ENCODE data around the gene AGAP1. TPM values are rescaled to one million over a fixed set of nuclear protein-coding genes. Genes with fewer than 3 reads are reported as not detected.

Gene AGAP1
- polyA plus RNA-seq, 3 donors from 2014 or later = 0.18 to 2.3 (median 0.21) TPM

DNA sequence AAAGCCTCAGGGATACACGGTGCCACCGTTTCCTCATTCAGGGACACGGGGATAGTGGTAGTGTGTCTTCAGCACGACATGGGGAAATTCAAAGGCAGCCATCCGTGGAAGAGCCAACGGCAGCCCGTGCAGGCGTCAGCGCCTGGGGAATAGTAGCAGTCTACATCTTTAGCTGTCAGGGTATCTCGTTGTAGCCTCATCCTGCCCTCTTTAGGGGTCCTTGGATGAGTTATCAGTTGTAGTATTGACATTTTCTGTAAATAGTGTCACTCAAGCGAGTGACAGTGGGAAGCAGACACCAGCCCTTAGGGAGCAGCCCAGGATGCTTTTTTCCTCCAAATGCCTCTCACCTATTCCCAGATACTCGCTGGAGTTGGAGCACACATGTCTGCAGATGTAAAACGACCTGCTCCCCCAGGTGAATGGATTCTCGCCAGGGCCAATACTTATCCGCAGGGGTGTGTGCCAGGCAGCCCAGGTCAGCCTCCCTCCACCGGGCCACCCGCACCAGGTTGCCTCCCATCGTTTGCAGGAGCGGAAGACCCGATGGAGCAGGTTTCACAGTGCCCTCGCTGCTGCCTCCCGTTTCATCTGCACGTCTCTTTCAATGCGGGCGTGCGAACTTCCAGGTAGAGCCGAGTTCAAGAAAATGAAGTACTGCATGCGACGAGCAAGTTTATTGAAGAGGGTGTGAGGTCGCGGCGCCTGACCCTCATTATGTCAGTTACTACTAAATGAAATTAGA is 41.0 kb downstream of the AGAP1 start:
- no peaks in the 10 kb centered on the region for H3K4me1 Mint-ChIP-seq

DNA sequence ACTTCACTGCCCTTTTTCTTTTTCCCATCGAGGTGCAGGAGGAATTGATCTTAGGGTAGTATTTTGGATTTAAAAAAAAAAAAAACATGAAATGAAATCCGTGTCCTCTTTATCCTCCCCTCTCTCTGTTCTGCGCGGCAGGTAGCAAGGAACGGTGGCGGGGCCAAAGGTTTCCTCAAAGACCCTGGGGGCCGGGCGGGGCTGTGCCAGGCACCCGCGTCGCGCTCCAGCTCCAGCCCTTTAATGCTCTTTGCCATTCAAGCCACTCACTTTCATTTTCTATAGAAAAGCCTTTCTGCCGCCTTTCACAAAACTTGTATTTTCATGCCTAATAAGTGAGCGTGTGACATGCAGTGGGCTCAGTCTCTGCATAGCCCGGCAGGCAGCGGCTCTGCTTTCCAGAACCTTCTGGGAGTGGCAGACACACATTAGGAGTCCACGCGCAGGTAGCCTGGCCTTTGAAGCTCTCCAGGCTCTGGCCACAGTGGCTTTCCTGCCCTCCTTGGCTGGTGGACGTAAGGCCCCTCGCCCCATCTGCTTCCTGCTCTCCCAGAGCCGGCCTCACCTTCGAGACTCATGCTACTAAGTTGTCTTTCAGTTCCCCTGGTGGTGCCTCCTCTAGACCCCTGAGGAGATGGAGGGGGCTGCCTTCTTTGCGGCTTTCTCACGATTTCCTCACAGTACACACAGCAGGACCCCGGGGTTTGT is 41.7 kb downstream of the AGAP1 start:
- Mint-ChIP-seq H3K4me1 (no peaks in the 10 kb centered on the region), H3K9me3 (peaks cover 0 to 3% (median 0%) of the 10 kb centered on the region in 6 donors), H3K27ac (no peak overlapping the region), H3K36me3 (no peaks in the 10 kb centered on the region), H3K4me3 (no peak overlapping the region), H3K27me3 (ENCODE audit: low read depth in 3 of 3) (peaks cover 2 to 7% (median 4%) of the 10 kb centered on the region in 3 donors)
- DNase-seq = no peak

More for the DNA sequence above, 41.0 kb downstream of the AGAP1 start:
- H3K9me3 Mint-ChIP-seq = peaks cover 0 to 3% (median 0%) of the 10 kb centered on the region in 6 donors
- H3K27me3 Mint-ChIP-seq (ENCODE audit: low read depth in 3 of 3) = peaks cover 1 to 5% (median 4%) of the 10 kb centered on the region in 3 donors
- no peak overlapping the region for H3K4me3 Mint-ChIP-seq
- no peak for DNase-seq
- H3K36me3 Mint-ChIP-seq = no peaks in the 10 kb centered on the region
- no peak overlapping the region for H3K27ac Mint-ChIP-seq

DNA sequence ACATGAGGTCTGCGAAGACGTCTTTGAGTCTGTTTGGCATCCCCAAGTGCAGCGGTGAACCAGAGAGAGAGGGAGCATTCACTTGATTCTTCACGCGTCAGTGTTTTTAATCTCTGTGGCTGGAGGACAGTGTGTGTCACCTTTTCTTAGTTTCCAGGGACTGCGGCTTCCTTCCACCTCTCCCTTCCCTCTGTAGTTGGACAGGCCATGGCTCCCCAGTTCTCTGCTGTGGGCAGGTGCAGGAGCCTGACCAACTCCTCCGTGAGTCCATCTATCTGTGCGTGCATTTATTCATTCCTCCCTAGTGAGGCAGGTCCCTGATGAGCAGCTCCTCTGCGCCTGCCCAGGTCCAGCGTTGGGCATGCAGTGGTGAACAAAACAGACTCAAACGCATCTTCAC is 42.9 kb downstream of the AGAP1 start:
- H3K4me1 Mint-ChIP-seq = no peaks in the 10 kb centered on the region
- no peak for DNase-seq

DNA sequence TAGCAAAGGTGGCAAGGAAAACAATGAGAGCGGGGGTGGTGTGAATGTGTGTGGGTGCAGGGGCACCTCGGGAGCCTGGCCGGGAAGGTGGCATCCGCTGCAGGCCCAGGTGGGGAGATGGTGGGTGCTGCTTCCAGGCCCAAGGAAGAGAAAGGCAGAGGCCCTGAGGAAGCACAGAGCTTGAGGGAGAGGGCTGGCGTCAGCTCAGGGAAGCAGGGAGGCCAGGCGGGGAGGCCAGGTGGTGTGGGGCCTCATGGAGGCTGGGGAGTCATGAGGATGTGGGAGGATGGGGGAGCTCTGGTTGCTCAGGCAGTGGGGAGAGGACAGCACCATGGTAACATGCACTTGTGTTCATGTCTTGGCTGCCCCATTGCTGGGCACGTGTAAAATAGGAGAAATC is 43.3 kb downstream of the AGAP1 start:
- H3K4me1 Mint-ChIP-seq = no peaks in the 10 kb centered on the region
- no peak overlapping the region for H3K4me3 Mint-ChIP-seq
- H3K27ac Mint-ChIP-seq = no peak overlapping the region
- H3K9me3 Mint-ChIP-seq = peaks cover 0 to 3% (median 0%) of the 10 kb centered on the region in 6 donors
- H3K36me3 Mint-ChIP-seq = no peaks in the 10 kb centered on the region
- no peak for DNase-seq
- peaks cover 2 to 10% (median 7%) of the 10 kb centered on the region in 3 donors for H3K27me3 Mint-ChIP-seq (ENCODE audit: low read depth in 3 of 3)

More for the DNA sequence above, 42.9 kb downstream of the AGAP1 start:
- peaks cover 2 to 10% (median 5%) of the 10 kb centered on the region in 3 donors for H3K27me3 Mint-ChIP-seq (ENCODE audit: low read depth in 3 of 3)
- no peaks in the 10 kb centered on the region for H3K36me3 Mint-ChIP-seq
- no peak overlapping the region for H3K4me3 Mint-ChIP-seq
- H3K9me3 Mint-ChIP-seq = peaks cover 0 to 3% (median 0%) of the 10 kb centered on the region in 6 donors
- no peak overlapping the region for H3K27ac Mint-ChIP-seq

DNA sequence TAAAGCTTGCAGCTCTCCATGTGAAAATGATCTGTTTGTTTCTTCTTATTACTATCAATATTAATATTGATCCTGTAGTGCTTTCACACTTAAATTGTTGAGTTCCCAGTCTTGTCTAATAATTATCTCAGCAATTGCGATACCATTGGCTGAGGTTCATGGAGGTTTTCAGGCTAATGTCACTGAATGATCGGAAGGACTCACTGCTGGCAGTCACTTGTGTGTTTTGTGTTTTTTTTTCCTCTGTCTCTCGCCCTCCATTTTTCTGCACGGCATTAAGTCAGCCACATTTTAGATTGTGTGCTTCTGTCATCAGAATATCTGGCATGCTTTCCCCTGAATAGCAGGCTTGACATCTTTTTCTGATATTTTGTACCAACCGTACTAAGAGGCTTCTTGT is 43.7 kb downstream of the AGAP1 start:
- no peak overlapping the region for H3K27ac Mint-ChIP-seq
- H3K4me1 Mint-ChIP-seq = no peaks in the 10 kb centered on the region
- no peaks in the 10 kb centered on the region for H3K36me3 Mint-ChIP-seq
- no peak for DNase-seq
- H3K9me3 Mint-ChIP-seq = peaks cover 0 to 3% (median 0%) of the 10 kb centered on the region in 6 donors
- no peak overlapping the region for H3K4me3 Mint-ChIP-seq
- H3K27me3 Mint-ChIP-seq (ENCODE audit: low read depth in 3 of 3) = peaks cover 2 to 13% (median 7%) of the 10 kb centered on the region in 3 donors

DNA sequence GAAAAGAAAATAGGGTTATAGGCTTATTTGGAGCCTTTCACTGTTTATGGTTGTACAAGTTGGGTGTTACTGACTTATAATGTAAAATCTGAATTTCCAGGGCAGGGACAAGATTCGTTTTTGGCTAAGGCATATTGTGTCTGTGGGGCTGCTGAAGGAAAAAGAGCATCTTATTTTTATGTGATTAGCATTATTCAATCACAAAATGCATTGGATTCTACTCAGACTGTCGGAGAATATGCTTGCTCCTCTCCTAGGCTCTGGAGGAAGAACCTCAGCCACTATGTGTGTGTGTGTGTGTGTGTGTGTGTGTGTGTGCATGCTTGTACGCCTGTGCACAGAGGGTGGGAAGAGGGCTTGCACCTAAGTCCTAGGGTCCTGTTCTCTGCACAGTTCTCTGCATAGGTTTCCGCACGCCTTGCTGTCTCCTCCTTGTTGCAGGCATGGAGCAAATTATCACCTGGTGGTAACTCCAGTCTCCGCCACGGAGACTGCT is 44.3 kb downstream of the AGAP1 start:
- DNase-seq = no peak
- Mint-ChIP-seq H3K4me3 (no peak overlapping the region), H3K27ac (no peak overlapping the region), H3K36me3 (no peaks in the 10 kb centered on the region), H3K4me1 (no peaks in the 10 kb centered on the region), H3K9me3 (peaks cover 0 to 3% (median 0%) of the 10 kb centered on the region in 6 donors), H3K27me3 (ENCODE audit: low read depth in 3 of 3) (peaks cover 2 to 13% (median 7%) of the 10 kb centered on the region in 3 donors)

DNA sequence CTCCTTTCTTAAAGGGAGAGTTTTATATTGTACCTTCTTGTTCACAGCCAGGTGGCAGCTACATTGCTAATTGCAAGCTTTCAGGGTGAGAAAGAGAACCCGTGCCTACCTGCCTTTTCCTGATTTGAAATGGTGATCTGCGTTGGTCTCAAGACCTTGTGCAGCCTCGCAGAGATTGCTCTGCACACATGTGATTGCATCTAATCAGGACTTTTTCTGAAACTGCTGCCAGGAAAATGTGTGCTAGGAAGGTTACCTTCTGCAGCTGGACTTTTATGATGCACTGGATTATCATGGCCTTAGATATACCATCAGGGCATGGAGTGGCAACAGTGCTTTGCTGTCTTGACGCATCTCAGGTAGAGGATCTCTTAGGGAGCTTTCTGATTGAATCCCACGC is 45.1 kb downstream of the AGAP1 start:
- Mint-ChIP-seq H3K4me3 (no peak overlapping the region), H3K27me3 (ENCODE audit: low read depth in 3 of 3) (peaks cover 2 to 13% (median 7%) of the 10 kb centered on the region in 3 donors), H3K36me3 (no peaks in the 10 kb centered on the region), H3K27ac (no peak overlapping the region), H3K9me3 (peaks cover 0 to 3% (median 0%) of the 10 kb centered on the region in 6 donors), H3K4me1 (no peaks in the 10 kb centered on the region)
- DNase-seq = no peak

DNA sequence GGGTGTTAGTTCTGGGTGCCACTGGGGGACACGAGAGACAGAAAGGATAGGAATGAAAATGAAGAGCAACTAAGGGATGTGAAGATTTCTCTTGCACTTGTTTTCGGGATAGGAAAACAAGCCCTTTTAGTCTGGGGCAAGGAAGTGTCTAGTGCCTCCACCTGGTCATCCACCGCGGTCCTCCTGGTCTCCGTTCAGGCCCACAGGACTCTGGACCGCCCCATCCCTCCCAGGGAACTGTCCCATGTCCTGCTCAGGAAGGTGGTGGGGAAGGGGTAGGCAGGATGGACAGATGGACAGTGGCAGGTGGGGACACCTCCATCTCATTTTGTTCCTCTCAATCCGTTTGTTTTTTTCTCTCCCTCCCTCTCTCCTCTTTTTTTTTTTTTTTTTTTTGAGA is 45.9 kb downstream of the AGAP1 start:
- H3K4me1 Mint-ChIP-seq = no peaks in the 10 kb centered on the region
- no peak overlapping the region for H3K4me3 Mint-ChIP-seq
- no peaks in the 10 kb centered on the region for H3K36me3 Mint-ChIP-seq

DNA sequence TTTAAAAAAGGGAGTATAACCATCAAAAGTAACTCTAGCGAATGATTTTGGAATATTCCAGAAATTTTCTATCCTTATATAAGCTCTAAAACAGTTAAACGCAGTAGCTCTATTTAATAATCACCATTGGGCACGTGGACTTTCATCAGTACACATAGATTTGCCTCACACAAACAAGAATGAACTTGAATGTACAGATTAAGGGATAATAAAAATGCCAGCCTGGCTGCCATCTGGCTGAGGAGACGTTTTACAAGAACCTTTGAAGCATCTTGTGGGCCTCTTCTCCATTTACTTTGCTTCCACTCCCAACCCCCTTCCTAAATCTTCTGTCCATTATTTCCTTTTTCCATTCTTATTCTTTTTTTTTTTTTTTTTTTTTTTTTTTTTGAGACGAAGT is 47.2 kb downstream of the AGAP1 start:
- no peak overlapping the region for H3K4me3 Mint-ChIP-seq
- H3K27me3 Mint-ChIP-seq (ENCODE audit: low read depth in 3 of 3) = peaks cover 2 to 10% (median 7%) of the 10 kb centered on the region in 3 donors
- H3K4me1 Mint-ChIP-seq = no peaks in the 10 kb centered on the region

More for the DNA sequence above, 45.9 kb downstream of the AGAP1 start:
- H3K9me3 Mint-ChIP-seq = peaks cover 0 to 3% (median 0%) of the 10 kb centered on the region in 6 donors
- peaks cover 2 to 10% (median 7%) of the 10 kb centered on the region in 3 donors for H3K27me3 Mint-ChIP-seq (ENCODE audit: low read depth in 3 of 3)
- no peak for DNase-seq
- no peak overlapping the region for H3K27ac Mint-ChIP-seq

DNA sequence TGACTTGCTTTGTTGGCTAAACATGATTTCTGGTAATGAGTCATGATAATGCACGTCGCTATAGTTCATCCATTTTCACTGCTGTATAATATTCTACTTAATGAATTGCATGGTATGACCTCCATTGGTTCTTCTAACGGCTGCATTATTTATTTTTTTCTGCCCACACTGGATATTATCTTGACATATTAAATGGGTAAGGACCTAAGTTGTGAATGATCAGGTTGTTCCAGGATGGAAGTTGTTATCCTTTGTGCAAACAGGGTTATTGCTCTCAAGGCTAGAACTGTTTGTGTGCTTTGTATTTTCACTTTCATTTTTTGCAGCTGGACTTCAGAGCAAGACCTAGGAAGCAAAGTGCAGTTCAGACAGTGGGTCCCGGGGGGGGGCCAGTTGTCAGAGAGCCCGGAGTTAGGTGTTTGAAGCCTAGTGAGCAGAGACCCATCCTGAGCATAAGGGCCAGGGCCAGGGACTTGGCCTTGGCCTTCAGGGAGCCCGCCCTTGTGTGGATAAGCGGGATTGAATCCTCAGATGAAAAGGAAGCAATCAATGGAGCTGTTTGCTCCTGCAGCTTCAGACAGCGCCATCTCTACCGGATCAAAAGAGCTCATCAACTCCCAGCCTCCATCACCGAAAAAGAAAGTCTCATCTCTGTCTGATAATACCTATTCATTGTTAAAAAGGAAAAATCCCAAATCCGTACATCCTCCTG is 48.2 kb downstream of the AGAP1 start:
- Mint-ChIP-seq H3K36me3 (no peaks in the 10 kb centered on the region), H3K27ac (no peak overlapping the region), H3K4me1 (no peaks in the 10 kb centered on the region), H3K9me3 (peaks cover 0 to 3% (median 0%) of the 10 kb centered on the region in 6 donors), H3K4me3 (no peak overlapping the region), H3K27me3 (ENCODE audit: low read depth in 3 of 3) (peaks cover 4 to 7% (median 6%) of the 10 kb centered on the region in 3 donors)
- DNase-seq = no peak

More for the DNA sequence above, 47.2 kb downstream of the AGAP1 start:
- DNase-seq = no peak
- H3K9me3 Mint-ChIP-seq = peaks cover 0 to 3% (median 0%) of the 10 kb centered on the region in 6 donors
- H3K27ac Mint-ChIP-seq = no peak overlapping the region
- H3K36me3 Mint-ChIP-seq = no peaks in the 10 kb centered on the region

DNA sequence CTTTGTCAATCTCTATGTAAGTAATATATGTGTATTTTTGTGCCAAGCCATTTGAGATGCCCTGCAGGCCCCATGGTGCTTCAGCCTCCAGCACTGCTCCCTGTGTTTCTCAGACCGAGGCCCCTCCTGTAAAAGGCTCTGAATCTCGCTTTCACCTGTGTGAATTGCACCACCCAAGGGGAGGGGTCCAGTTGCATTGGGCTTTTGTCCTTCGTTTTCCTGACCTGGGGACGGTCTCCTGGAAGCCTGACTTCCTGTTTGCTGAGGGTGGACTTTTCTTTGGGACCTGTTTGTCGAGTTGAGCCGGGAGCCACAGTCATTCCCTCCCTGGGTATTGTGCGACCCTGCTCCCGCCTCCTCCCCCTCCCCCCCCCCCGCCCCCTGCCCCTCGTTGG is 48.9 kb downstream of the AGAP1 start:
- no peak for DNase-seq
- Mint-ChIP-seq H3K9me3 (peaks cover 0 to 3% (median 0%) of the 10 kb centered on the region in 6 donors), H3K36me3 (no peaks in the 10 kb centered on the region), H3K4me1 (no peaks in the 10 kb centered on the region), H3K27me3 (ENCODE audit: low read depth in 3 of 3) (peaks cover 4 to 7% (median 6%) of the 10 kb centered on the region in 3 donors), H3K27ac (no peak overlapping the region), H3K4me3 (no peak overlapping the region)

DNA sequence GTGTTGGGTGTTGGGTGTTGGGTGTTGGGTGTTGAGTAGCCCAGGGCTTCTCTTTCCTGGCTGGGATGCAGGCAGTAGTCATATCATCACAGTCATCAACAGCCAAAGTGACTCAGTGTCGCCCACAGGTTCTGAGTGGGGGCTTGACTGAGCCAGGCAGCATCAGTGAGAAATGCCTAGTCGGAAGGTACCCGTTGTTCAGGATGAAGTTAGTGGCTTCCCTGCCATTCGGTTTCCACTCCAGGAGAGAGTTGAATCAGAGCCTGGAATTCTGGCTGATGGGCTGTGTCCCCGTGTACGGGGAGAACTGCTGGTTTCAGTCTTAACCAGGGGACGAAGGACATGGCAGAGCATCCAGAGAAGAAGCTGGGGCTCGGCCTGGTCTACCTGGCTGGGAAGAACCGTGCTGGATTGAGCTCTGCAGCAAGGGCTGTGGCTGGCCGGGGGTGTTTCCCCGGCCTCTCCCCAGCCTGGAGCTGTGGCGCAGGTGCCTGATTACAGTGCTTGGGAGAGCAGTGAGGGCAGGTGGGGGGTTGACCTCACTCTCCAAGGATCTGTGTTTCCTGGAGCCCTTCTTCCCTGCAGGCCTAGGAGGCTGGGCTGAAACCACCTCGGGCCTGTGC is 49.4 kb downstream of the AGAP1 start:
- H3K9me3 Mint-ChIP-seq = peaks cover 0 to 2% (median 0%) of the 10 kb centered on the region in 6 donors
- H3K36me3 Mint-ChIP-seq = no peaks in the 10 kb centered on the region
- no peak for DNase-seq
- no peaks in the 10 kb centered on the region for H3K4me1 Mint-ChIP-seq
- H3K4me3 Mint-ChIP-seq = no peak overlapping the region
- no peak overlapping the region for H3K27ac Mint-ChIP-seq
- H3K27me3 Mint-ChIP-seq (ENCODE audit: low read depth in 3 of 3) = peaks cover 4 to 7% (median 6%) of the 10 kb centered on the region in 3 donors

Data from immature natural killer cell (primary cell).